Glomerular endothelial cell (primary cell): ENCODE data around the gene SPRTN. TPM values are rescaled to one million over a fixed set of nuclear protein-coding genes. Genes with fewer than 3 reads are reported as not detected.

Experiments used
- DNase-seq: peaks from one replicate; pipeline ENCODE4 v3.0.0-alpha.2; 2011; ENCODE audit warnings: low read depth, low spot score; ENCODE audit errors: extremely low read depth
- total RNA-seq: library from RNA; depleted of rRNA; stranded (reverse); fragments of >200 nt; gene quantifications from 2 replicates; pipeline ENCODE4 v1.2.3, GENCODE V29; 2015

SPRTN gene
- 22.9 and 24.9 TPM in 2 replicates for total RNA-seq

- no peak for DNase-seq
These were observed at the start of gene SPRTN for GRCh38 chr1:231338270-231339128. TSS of gene SPRTN (plus strand) at chr1:231338293. CDS start at chr1:231338384, 91 bp downstream.

GRCh38 chr1:231295938-231296337, 42.2 kb upstream of the SPRTN start:
- DNase-seq: no peak

GRCh38 chr1:231301990-231302389, 36.1 kb upstream of the SPRTN start:
- DNase-seq: no peak

GRCh38 chr1:231310391-231310934, 27.6 kb upstream of the SPRTN start:
- no peak for DNase-seq

GRCh38 chr1:231311720-231312431, 26.2 kb upstream of the SPRTN start:
- DNase-seq: no peak

GRCh38 chr1:231312432-231312788, 25.7 kb upstream of the SPRTN start:
- no peak for DNase-seq

- DNase-seq: no peak
These were observed 24.4 kb upstream of the SPRTN start for GRCh38 chr1:231313661-231314060.

- no peak for DNase-seq
These were observed 22.2 kb upstream of the SPRTN start for GRCh38 chr1:231315887-231316286.

GRCh38 chr1:231317306-231318014, 20.6 kb upstream of the SPRTN start:
- no peak for DNase-seq

- no peak for DNase-seq
These were observed 20.1 kb upstream of the SPRTN start for GRCh38 chr1:231318015-231318355.

GRCh38 chr1:231318568-231318967, 19.5 kb upstream of the SPRTN start:
- no peak for DNase-seq

GRCh38 chr1:231319080-231319479, 19.0 kb upstream of the SPRTN start:
- no peak for DNase-seq

- no peak for DNase-seq
These were observed 15.1 kb upstream of the SPRTN start for GRCh38 chr1:231322880-231323530.

GRCh38 chr1:231324660-231325059, 13.4 kb upstream of the SPRTN start:
- no peak for DNase-seq

- DNase-seq: no peak
These were observed 11.8 kb upstream of the SPRTN start for GRCh38 chr1:231326248-231326647.

- no peak for DNase-seq
These were observed 10.5 kb upstream of the SPRTN start for GRCh38 chr1:231327617-231328016.

GRCh38 chr1:231329483-231329882, 8.6 kb upstream of the SPRTN start:
- no peak for DNase-seq

- no peak for DNase-seq
These were observed 5.3 kb upstream of the SPRTN start for GRCh38 chr1:231332761-231333160.

- DNase-seq: no peak
These were observed 3.9 kb upstream of the SPRTN start for GRCh38 chr1:231334079-231334666.

- no peak for DNase-seq
These were observed 3.1 kb upstream of the SPRTN start for GRCh38 chr1:231334952-231335351.
